ENCODE results near the gene HLA-B.

- TF ChIP-seq POLR2A (IDR thresholded peaks at IDR 0.05) (no peak), CTCF (IDR thresholded peaks at IDR 0.05) (no peak)
Measured at GRCh38 chr6:31397901-31398525, 41.0 kb upstream of the HLA-B start.
